HEK293T (cell line): ENCODE data around the gene ZBTB24.

Source experiments
- BHLHE40 ChIP-seq: fragments of 450-650 bp; IDR thresholded peaks from 2 replicates; pipeline ENCODE4 v1.6.1; 2016; ENCODE audit warnings: mild to moderate bottlenecking, moderate library complexity, borderline replicate concordance
- FOXK2 ChIP-seq: fragments of 450-650 bp; IDR thresholded peaks from 2 replicates; pipeline ENCODE4 v1.6.1; 2016; ENCODE audit warnings: mild to moderate bottlenecking
- L3MBTL2 ChIP-seq: fragments of 450-650 bp; conservative IDR thresholded peaks from 2 replicates; pipeline ENCODE4 v1.6.1; 2016; ENCODE audit warnings: mild to moderate bottlenecking
- SUZ12 ChIP-seq: fragments of 450-650 bp; IDR thresholded peaks from 2 replicates; pipeline ENCODE4 v1.6.1; 2016; ENCODE audit warnings: mild to moderate bottlenecking

- no peak for TF ChIP-seq L3MBTL2
- no peak for TF ChIP-seq SUZ12
- TF ChIP-seq FOXK2 = no peak
- TF ChIP-seq BHLHE40 = no peak
Observed at GRCh38 chr6:109527989-109528388, 45.0 kb upstream of the ZBTB24 start.
